Activated naive CD8-positive, alpha-beta T cell treated with anti-CD3 and anti-CD28 coated beads, Interleukin-2, amount 10 ng/mL, durations not matched to agents 7 days and 5 days (primary cell): ENCODE measurements around the gene APC2. TPM values are rescaled to one million over a fixed set of nuclear protein-coding genes. Genes with fewer than 3 reads are reported as not detected.
A peak's percentile ranks its signal among the peaks of the same experiment; 100 is the strongest.

Experiments used
- ATAC-seq: fragments of 150-1000 bp; cut with Tn5 transposase; one replicate; pipeline ENCODE4 v1.10.0; 2021; ENCODE audit warnings: low read depth, moderate library complexity
- POLR2A ChIA-PET: fragments of 350-600 bp; sonication (Branson Sonifier 250); formaldehyde crosslinking; loops from one replicate; lab custom pipeline; 2021; ENCODE audit warnings: antibody characterized with exemption; lab: Charles Lee
- DNase-seq: peaks from one replicate; pipeline ENCODE4 v3.0.0; 2021
- H3K27ac Mint-ChIP-seq: one replicate; pipeline ENCODE4 v1.8.0; 2022; ENCODE audit warnings: mild to moderate bottlenecking, mixed read lengths
- H3K27me3 Mint-ChIP-seq: one replicate; pipeline ENCODE4 v1.8.0; 2022; ENCODE audit warnings: mild to moderate bottlenecking, moderate library complexity, mixed read lengths
- H3K36me3 Mint-ChIP-seq: one replicate; pipeline ENCODE4 v1.8.0; 2021; ENCODE audit warnings: mild to moderate bottlenecking, mixed read lengths
- H3K4me1 Mint-ChIP-seq: one replicate; pipeline ENCODE4 v1.8.0; 2021; ENCODE audit warnings: mixed read lengths
- H3K4me3 Mint-ChIP-seq: one replicate; pipeline ENCODE4 v1.8.0; 2022; ENCODE audit warnings: mild to moderate bottlenecking, moderate library complexity, mixed read lengths
- H3K9me3 Mint-ChIP-seq: one replicate; pipeline ENCODE4 v1.8.0; 2021; ENCODE audit warnings: mixed read lengths
- total RNA-seq, 2 experiments: library from RNA; stranded (reverse); gene quantifications; one replicate each; pipeline ENCODE4 v1.2.3, GENCODE V29; 2021

The APC2 gene
- total RNA-seq, 2 experiments from 2014 or later = 0.06 to 0.11 TPM

DNA sequence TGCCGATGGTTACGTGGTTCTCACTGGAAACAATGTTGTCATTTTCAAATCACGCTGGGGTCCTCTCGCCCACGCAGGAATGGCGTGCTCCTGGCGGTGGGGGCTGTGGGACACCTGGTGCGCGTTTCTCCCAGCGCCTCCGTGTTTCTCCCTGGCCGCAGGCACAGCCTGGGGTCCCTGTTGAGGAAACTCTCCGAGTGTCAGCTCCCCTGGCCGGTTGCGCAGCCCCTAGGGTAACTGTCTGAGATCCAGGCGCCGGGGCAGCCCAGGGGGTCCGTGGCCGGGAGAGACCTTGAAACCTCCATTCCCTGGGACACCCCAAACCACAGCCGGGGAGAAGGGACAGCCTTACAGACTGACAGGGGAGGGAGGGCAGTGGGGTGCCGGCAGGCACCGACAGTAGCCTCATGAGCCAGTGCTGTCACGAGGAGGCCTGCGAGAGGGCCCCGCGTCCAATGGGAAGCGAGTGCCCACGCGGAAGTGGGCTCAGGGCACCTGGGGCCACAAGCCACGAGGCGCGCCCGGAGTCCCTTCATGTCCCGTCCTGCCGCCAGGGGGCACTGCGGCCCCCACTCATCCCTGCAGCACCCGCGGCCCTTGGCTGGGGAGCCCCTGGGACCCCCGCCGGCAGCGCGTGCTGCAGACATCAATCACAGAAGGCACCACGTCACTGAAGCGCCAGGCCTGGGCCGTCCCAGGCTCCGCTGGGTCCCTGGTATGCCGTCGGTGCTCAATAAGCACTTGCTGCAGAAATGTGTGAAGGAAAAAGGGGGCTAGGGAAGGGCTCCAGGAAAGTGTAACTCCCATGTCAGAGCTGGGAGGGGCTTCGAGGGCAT, 53.4 kb downstream of the APC2 start:
- DNase-seq (peak; percentile 83), ATAC-seq (peak; percentile 51)
- Mint-ChIP-seq H3K4me1 (peaks cover 6% of the 10 kb centered on the region), H3K27ac (no peak overlapping the region), H3K27me3 (peaks cover 19% of the 10 kb centered on the region), H3K36me3 (no peaks in the 10 kb centered on the region), H3K9me3 (no peaks in the 10 kb centered on the region), H3K4me3 (no peak overlapping the region)
- POLR2A ChIA-PET = no interaction called here

DNA sequence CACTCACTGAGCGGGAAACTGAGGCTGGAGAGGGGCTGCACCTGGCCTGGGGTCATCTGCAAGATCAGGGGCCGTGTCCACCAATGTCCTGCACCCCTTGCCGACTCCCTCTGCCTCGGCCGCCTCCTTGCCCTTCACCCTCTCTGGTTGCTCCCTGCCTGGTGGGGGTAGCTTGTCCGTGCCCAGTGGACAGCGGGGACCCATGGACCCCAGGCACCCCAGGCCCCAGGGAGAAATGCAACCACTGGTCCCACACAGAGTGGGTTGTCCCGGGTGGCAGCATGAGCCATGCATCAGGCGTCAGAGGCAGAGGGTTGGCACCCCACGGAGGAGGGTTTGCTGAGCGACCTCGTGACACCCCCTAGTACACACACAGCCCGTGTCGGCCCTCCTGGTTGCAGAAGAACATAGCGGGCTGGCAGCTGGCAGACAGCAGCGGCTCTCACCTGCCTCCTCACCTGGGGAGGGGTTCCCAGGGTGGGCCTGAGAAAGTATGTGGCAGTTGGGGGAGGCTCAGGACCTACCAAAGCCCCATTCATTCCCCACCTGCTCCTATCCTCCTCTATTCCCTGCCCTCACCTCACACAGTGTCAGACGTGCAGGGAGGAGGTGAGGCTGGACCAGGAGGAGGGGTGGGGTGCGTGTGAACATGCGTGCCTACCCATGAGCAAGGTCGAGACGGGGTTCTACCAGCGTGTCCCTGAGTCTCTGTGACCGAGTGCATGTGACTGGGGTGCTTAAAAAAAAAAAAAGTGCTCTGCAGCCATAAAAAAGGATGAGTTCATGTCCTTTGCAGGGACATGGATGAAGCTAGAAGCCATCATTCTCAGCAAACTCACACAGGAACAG, 54.2 kb downstream of the APC2 start:
- Mint-ChIP-seq H3K9me3 (no peaks in the 10 kb centered on the region), H3K4me3 (no peak overlapping the region), H3K4me1 (peaks cover 6% of the 10 kb centered on the region), H3K36me3 (no peaks in the 10 kb centered on the region), H3K27ac (no peak overlapping the region), H3K27me3 (peaks cover 26% of the 10 kb centered on the region)
- DNase-seq (no peak), ATAC-seq (no peak)
- POLR2A ChIA-PET = interaction anchor here (0.9 kb wide), 1 partner anchor 13 kb away, joined by 3 read pairs; the partner anchor contains the start of gene REEP6

DNA sequence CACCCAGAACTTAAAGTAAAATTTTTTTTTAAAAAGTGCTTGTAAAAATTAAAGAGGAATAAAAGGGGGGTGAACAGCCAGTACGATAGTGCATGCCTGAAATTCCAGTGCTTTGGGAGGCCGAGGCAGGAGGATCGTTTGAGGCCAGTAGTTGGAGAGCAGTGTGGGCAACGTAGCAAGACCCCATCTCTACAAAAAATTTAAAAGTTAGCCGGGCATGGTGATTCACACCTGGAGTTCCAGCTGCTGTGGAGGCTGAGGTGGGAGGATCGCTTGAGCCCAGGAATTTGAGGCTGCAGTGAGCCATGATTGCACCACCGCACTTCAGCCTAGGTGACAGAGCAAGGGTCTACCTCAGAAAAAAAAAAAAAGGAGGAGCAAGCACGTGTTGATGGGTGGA, 55.1 kb downstream of the APC2 start:
- POLR2A ChIA-PET = interaction anchor here (0.6 to 0.9 kb wide), 2 partner anchors 14 to 236 kb away, joined by 3 to 4 read pairs; partner anchors contain the start of genes CIRBP and REEP6
- H3K27ac Mint-ChIP-seq = no peak overlapping the region

DNA sequence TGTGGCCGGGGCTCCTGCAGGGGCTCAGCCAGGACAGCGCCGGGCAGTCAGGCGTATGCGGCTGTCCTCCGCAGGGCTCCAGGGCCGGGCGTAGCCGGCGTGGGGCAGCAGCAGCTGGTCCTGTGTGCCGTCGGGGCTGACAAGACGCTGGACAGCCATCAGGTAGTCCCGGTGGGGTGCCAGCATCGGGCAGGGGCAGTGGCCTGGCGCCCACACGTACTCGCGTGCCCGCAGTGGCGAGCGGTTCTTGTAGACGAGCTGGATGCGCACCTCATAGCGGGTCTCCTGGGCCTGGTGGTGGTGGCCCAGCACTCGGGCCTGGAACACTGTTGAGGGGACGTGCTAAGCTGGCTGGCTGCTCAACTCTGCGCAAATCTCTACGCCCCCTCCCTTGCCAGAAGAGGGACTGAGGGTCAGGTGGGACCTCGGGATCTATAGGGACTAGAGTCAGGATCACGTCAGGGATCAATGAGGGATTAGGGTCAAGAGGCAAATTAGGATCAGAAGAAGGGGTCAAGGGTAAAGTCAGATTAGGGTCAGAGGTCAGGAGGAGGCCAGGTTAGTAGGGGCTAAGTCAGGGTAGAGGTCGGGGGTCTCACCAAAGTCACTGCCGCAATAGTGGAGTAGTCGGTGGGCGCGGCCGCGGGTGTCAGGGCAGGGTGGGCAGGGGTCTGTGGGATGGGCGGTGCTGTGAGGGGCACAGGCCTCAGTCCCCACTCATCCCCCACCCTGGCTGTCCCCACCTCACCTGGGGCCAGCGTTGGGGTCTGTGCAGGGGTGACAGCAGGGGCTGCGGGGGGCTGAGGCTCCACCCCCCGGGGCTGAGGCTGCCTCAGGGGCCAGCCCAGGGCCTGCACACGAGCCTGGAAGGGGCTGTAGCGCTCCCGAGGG, 56.3 kb downstream of the APC2 start:
- Mint-ChIP-seq H3K4me1 (peaks cover 8% of the 10 kb centered on the region), H3K27me3 (peaks cover 36% of the 10 kb centered on the region), H3K36me3 (no peaks in the 10 kb centered on the region), H3K9me3 (no peaks in the 10 kb centered on the region), H3K4me3 (no peak overlapping the region), H3K27ac (no peak overlapping the region)
- POLR2A ChIA-PET = no interaction called here
- DNase-seq (no peak), ATAC-seq (no peak)

More for the DNA sequence above, 55.1 kb downstream of the APC2 start:
- DNase-seq (no peak), ATAC-seq (no peak)
- Mint-ChIP-seq H3K4me1 (peaks cover 8% of the 10 kb centered on the region), H3K4me3 (no peak overlapping the region), H3K9me3 (no peaks in the 10 kb centered on the region), H3K36me3 (no peaks in the 10 kb centered on the region), H3K27me3 (peaks cover 28% of the 10 kb centered on the region)

DNA sequence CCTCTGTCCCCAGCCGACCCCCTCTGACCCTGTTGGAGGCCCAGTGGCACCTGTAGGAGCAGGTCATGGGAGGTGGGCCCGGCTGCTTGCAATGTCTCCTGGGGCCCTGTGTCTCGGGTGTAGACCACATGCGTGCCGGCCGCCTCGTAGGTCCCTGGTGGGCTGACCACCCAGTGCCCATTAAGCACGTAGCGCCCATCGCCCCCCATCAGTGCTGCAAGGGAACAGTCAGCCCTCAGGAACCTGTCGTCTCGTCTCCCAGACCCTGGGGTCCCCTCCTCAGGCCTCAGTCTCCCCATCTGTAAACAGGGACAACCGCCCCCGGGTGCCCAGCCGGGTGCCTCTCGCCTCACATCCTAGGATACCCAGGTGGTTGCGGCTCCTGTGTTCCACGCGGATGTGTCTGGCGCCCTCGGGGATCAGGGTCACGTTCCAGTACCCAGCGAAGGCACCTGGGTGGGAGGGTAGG, 57.3 kb downstream of the APC2 start:
- H3K4me3 Mint-ChIP-seq = peak overlapping the region; percentile 87
- POLR2A ChIA-PET = no interaction called here
- no peaks in the 10 kb centered on the region for H3K36me3 Mint-ChIP-seq
- no peak overlapping the region for H3K27ac Mint-ChIP-seq
- H3K27me3 Mint-ChIP-seq = peaks cover 34% of the 10 kb centered on the region
- peaks cover 10% of the 10 kb centered on the region for H3K4me1 Mint-ChIP-seq
- DNase-seq (no peak), ATAC-seq (no peak)
- H3K9me3 Mint-ChIP-seq = no peaks in the 10 kb centered on the region

DNA sequence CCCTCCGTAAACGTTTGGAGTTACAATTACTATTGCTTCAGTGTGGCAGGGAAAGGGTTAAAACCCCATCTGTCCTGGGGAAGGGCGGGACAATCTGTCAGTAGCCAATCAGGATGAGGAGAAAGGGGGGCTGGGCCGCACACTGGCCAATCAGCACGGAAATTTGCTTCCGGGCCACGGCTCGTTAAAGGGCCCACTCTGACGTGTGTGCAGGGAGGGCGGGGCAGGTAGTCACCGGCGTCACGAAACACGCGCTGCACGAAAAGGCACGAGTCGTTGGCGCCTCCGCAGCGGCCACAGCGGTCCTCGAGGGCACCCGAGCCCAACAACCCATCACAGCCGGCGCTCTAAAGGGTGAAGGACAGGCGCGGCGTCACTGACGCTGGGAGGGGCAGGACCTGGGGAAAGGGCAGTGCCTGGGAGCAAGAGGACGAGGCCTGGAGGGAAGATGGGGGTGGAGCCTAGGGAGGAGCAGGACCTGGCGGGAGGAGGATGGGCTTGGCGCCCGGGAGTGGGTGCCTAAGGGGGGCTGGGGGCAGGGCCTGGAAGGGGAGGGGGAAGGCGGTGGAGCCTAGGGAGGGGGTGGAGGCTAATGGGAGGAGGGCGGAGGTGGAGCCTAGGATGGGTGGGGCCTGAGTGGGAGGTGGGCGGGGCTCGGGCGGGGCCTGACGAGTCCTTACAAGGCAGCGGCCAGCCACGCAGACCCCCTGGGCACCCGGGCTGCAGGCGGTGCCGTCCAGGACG, 58.0 kb downstream of the APC2 start:
- H3K9me3 Mint-ChIP-seq = no peaks in the 10 kb centered on the region
- peaks cover 30% of the 10 kb centered on the region for H3K27me3 Mint-ChIP-seq
- peak; percentile 85 for DNase-seq
- H3K27ac Mint-ChIP-seq = peak overlapping the region; percentile 91
- peak overlapping the region; percentile 87 for H3K4me3 Mint-ChIP-seq
- H3K4me1 Mint-ChIP-seq = peaks cover 12% of the 10 kb centered on the region
- POLR2A ChIA-PET = no interaction called here
- H3K36me3 Mint-ChIP-seq = no peaks in the 10 kb centered on the region
- peak; percentile 76 for ATAC-seq

DNA sequence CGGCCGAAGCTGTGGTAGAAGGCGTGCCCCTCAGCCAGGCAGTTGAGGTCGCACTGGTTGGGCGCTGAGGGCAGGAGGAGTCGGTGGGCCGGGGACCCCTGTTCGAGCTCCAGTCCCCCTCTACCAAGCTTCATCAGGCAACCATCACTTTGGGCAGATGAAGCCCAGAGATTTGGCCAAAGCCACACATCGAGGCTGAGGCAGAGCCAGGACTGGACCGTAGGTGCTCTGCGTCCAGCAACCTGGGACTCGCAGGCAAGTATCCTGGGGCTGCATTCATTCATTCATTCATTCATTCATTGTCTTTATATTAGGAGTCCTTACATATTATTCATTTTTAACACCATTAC, 58.6 kb downstream of the APC2 start:
- Mint-ChIP-seq H3K36me3 (no peaks in the 10 kb centered on the region), H3K4me1 (peaks cover 12% of the 10 kb centered on the region), H3K27me3 (peaks cover 29% of the 10 kb centered on the region), H3K9me3 (no peaks in the 10 kb centered on the region), H3K4me3 (no peak overlapping the region), H3K27ac (no peak overlapping the region)
- DNase-seq = no peak
- POLR2A ChIA-PET = no interaction called here
- no peak for ATAC-seq

DNA sequence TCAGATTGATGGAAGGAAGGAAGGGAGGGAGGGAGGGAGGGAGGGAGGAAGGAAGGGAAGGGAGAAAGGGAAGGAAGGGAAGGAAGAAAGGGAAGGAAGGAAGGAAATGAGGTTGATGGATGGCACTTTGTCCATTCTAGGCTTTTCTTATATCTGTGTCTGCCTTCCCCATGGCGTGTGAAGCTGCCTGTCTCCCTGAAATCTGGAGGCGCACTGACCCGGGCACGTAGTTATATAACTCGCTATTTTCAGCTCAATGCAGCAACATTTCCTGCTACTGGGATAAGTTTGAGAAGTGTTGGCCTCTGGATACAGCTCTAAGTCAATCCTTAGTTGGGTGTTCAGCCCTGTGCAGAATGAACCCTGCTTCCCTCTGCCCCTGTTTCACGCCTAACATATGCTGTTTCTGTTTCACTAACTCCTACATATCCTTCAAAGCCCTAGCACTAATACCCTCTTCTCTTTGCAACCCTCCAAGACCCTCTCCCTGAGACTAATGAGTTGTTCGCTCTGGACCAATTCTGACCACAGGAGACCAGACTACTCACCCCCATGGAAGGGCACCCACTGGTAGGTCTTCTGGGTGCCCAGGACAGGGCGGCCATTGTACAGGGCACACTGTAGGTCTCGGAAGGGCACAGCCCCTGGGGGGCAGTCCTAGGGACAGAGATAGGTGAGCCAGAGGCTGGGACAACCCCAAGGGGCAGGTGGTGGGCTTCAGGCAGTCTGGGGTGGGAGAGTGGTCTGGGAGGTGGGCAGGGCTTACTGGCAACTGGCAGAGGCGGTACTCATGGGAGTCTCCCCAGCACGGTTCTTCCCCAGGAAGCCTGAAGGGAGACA, 59.9 kb downstream of the APC2 start:
- peaks cover 12% of the 10 kb centered on the region for H3K4me1 Mint-ChIP-seq
- POLR2A ChIA-PET = interaction anchor here (1.4 kb wide), 1 partner anchor 19 kb away, joined by 6 read pairs; the partner anchor contains the start of gene REEP6
- H3K36me3 Mint-ChIP-seq = no peaks in the 10 kb centered on the region
- peaks cover 26% of the 10 kb centered on the region for H3K27me3 Mint-ChIP-seq
- H3K4me3 Mint-ChIP-seq = no peak overlapping the region
- DNase-seq = no peak
- no peaks in the 10 kb centered on the region for H3K9me3 Mint-ChIP-seq
- no peak for ATAC-seq
- no peak overlapping the region for H3K27ac Mint-ChIP-seq

DNA sequence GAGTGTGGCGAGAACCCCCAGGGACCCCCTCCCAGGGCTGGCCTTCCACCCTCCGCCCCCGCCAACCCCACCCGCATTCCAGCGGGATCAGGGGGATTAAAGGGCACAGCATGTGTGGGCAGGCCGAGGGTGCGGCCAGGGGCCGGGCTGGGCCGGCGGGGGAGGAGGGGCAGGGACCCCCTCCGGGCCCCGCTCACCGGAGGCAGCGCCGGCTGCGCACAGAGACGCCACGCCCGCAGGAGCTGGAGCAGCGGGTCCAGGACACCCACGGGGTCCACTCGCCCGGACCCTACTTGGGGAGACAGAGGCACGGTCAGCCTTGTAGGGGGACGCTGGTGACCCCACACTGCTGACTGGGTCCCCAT, 60.5 kb downstream of the APC2 start:
- H3K4me1 Mint-ChIP-seq = peaks cover 12% of the 10 kb centered on the region
- H3K27me3 Mint-ChIP-seq = peaks cover 26% of the 10 kb centered on the region
- H3K9me3 Mint-ChIP-seq = no peaks in the 10 kb centered on the region
- POLR2A ChIA-PET = no interaction called here
- ATAC-seq = no peak
- H3K36me3 Mint-ChIP-seq = no peaks in the 10 kb centered on the region
- no peak overlapping the region for H3K4me3 Mint-ChIP-seq
- no peak for DNase-seq
- H3K27ac Mint-ChIP-seq = no peak overlapping the region

DNA sequence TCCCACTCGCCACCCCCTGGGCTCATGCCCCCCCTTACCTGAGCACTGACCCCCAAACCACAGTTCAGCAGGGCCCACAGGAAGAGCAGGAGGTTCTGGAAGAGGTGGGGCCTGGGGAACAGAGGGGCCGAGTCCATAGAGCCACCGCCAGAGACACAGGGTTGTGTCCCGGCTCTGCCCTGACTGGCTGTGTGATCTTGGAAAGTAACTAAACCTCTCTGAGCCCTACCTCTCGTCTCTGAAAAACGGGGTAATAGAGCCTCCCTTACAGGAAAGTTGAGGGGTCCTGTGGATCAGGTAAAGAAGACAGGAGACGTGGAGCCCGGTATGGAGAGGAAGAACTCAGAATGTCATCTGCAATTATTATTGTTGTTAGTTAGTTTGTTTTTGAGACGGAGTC, 60.9 kb downstream of the APC2 start:
- POLR2A ChIA-PET = no interaction called here
- H3K27me3 Mint-ChIP-seq = peaks cover 23% of the 10 kb centered on the region
- no peak for DNase-seq
- ATAC-seq = no peak
- H3K9me3 Mint-ChIP-seq = no peaks in the 10 kb centered on the region
- no peak overlapping the region for H3K27ac Mint-ChIP-seq
- no peak overlapping the region for H3K4me3 Mint-ChIP-seq
- H3K4me1 Mint-ChIP-seq = peaks cover 12% of the 10 kb centered on the region
- no peaks in the 10 kb centered on the region for H3K36me3 Mint-ChIP-seq

DNA sequence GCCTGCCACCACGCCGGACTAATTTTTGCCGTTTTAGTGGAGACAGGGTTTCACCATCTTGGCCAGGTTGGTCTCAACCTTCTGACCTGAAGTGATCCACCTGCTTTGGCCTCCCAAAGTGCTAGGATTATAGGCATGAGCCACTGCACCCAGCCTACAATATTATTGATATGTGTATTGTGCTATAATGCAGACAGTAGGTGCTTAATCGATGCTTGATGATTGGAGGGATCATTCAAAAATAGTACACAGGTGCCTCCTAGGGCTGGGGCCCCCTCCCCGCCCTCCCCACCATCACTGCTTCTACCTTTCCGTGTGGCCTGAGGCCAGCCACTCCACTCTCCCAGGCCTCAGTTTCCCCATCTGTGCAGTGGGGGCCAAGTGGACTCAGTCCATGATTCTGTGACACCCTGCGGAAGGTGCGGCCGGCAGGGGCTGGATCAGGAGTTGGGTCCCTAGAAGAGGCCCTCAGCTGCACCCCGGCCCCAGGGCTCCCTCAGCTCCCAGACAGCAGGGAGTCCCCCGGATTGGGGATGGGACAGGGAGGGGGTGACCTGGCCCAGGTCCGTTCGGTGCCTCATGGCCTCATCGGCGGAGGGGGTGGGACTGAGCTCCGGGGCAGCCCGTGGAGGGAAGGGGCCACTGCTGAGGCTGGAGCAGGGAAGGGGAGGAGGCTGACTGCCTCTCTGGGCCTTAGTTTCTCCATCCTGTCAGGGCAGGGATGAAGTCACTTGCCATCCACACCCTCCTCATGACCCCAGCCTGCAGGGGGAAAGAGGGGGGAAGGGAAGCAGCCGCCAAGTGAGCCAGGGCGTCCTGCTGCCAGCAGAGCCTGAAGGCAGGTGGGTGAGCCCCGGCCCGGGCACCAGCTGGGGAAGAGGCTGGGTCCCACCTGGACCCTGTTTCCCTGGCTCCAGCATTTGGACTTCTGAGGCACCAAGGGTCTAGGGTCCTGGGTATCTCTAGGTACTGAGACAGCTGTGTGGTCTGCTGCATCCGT, 61.7 kb downstream of the APC2 start:
- peaks cover 12% of the 10 kb centered on the region for H3K4me1 Mint-ChIP-seq
- POLR2A ChIA-PET = no interaction called here
- no peak overlapping the region for H3K27ac Mint-ChIP-seq
- peaks cover 22% of the 10 kb centered on the region for H3K27me3 Mint-ChIP-seq
- H3K4me3 Mint-ChIP-seq = peak overlapping the region; percentile 64
- no peaks in the 10 kb centered on the region for H3K36me3 Mint-ChIP-seq
- ATAC-seq (no peak), DNase-seq (no peak)
- no peaks in the 10 kb centered on the region for H3K9me3 Mint-ChIP-seq
